Ectodermal cell (in vitro differentiated cells): ENCODE measurements around the gene PCSK5.
"Not testable (repeated sequence)": the region's sequence is repeated elsewhere in the genome, so short reads cannot be mapped to it uniquely, and the experiment has no call there.

Experiments used
- H3K27ac ChIP-seq: 2 replicates; pipeline ENCODE4 v1.7.0; 2013; ENCODE audit warnings: mild to moderate bottlenecking, low read depth, low read length; ENCODE audit not compliant: insufficient read depth, poor library complexity, severe bottlenecking
- H3K27me3 ChIP-seq: 2 replicates; pipeline ENCODE4 v1.7.0; 2013; ENCODE audit warnings: mild to moderate bottlenecking, low read length; ENCODE audit not compliant: insufficient read depth, control insufficient read depth, poor library complexity, severe bottlenecking
- H3K36me3 ChIP-seq: one replicate; pipeline ENCODE4 v1.7.0; 2013; ENCODE audit warnings: low read length; ENCODE audit not compliant: control insufficient read depth, insufficient read depth
- H3K4me1 ChIP-seq: one replicate; pipeline ENCODE4 v1.7.0; 2013; ENCODE audit warnings: low read length; ENCODE audit not compliant: control insufficient read depth, insufficient read depth
- H3K4me3 ChIP-seq: 2 replicates; pipeline ENCODE4 v1.7.0; 2013; ENCODE audit warnings: low read depth, low read length, control low read depth; ENCODE audit not compliant: insufficient read depth
- H3K9me3 ChIP-seq: 2 replicates; pipeline ENCODE4 v1.7.0; 2013; ENCODE audit warnings: mild to moderate bottlenecking, low read length, moderate library complexity; ENCODE audit not compliant: control insufficient read depth
- WGBS, 2 experiments: methylation state at CpG; one replicate each; pipeline ENCODE4 v1.1.7; 2013; ENCODE audit warnings: missing lambda C conversion rate in 2 of 2; 5-methylcytosine and 5-hydroxymethylcytosine counted together

PCSK5 gene

GRCh38 chr9:76077537-76077936, 187.1 kb downstream of the PCSK5 start:
- H3K9me3 ChIP-seq, result peaks cover 2% of the 10 kb centered on the region
- H3K4me3 ChIP-seq, result no peak overlapping the region
- H3K27ac ChIP-seq, result no peak overlapping the region
- H3K36me3 ChIP-seq, result no peaks in the 10 kb centered on the region
- H3K27me3 ChIP-seq, result no peaks in the 10 kb centered on the region
- H3K4me1 ChIP-seq, result no peaks in the 10 kb centered on the region

- H3K9me3 ChIP-seq, H3K36me3 ChIP-seq, H3K27ac ChIP-seq, H3K27me3 ChIP-seq, H3K4me3 ChIP-seq, H3K4me1 ChIP-seq: not testable (repeated sequence)
- WGBS, 2 experiments, result 93 to 96% methylated on average over 2 to 3 of the region's 5 CpGs
Observed at GRCh38 chr9:76081281-76081680, 190.8 kb downstream of the PCSK5 start.

- peaks cover 2% of the 10 kb centered on the region for H3K9me3 ChIP-seq
- no peaks in the 10 kb centered on the region for H3K27me3 ChIP-seq
- no peak overlapping the region for H3K4me3 ChIP-seq
- H3K27ac ChIP-seq, result no peak overlapping the region
- no peaks in the 10 kb centered on the region for H3K36me3 ChIP-seq
- H3K4me1 ChIP-seq, result no peaks in the 10 kb centered on the region
Observed at GRCh38 chr9:76082057-76082456, 191.6 kb downstream of the PCSK5 start.

GRCh38 chr9:76085596-76085995, 195.1 kb downstream of the PCSK5 start:
- Histone ChIP-seq H3K4me1 (no peaks in the 10 kb centered on the region), H3K27ac (no peak overlapping the region), H3K36me3 (no peaks in the 10 kb centered on the region), H3K27me3 (no peaks in the 10 kb centered on the region), H3K9me3 (no peaks in the 10 kb centered on the region), H3K4me3 (no peak overlapping the region)
- WGBS, 2 experiments, result 90 to 94% methylated on average over 2 of the region's 2 CpGs

GRCh38 chr9:76086539-76086938, 196.1 kb downstream of the PCSK5 start:
- Histone ChIP-seq H3K36me3 (no peaks in the 10 kb centered on the region), H3K27ac (no peak overlapping the region), H3K4me1 (no peaks in the 10 kb centered on the region), H3K4me3 (no peak overlapping the region), H3K9me3 (no peaks in the 10 kb centered on the region), H3K27me3 (no peaks in the 10 kb centered on the region)
- 90 to 97% methylated on average over 1 of the region's 1 CpG for WGBS, 2 experiments

- H3K27me3 ChIP-seq, result no peaks in the 10 kb centered on the region
- WGBS, 2 experiments, result 93 to 98% methylated on average over 1 of the region's 1 CpG
- H3K27ac ChIP-seq, result no peak overlapping the region
- no peaks in the 10 kb centered on the region for H3K9me3 ChIP-seq
- H3K4me3 ChIP-seq, result no peak overlapping the region
- no peaks in the 10 kb centered on the region for H3K36me3 ChIP-seq
- H3K4me1 ChIP-seq, result no peaks in the 10 kb centered on the region
Observed at GRCh38 chr9:76087976-76088375, 197.5 kb downstream of the PCSK5 start.

GRCh38 chr9:76090330-76090729, 199.9 kb downstream of the PCSK5 start:
- Histone ChIP-seq H3K4me3 (no peak overlapping the region), H3K27me3 (no peaks in the 10 kb centered on the region), H3K36me3 (no peaks in the 10 kb centered on the region), H3K4me1 (no peaks in the 10 kb centered on the region), H3K27ac (no peak overlapping the region), H3K9me3 (no peaks in the 10 kb centered on the region)
- WGBS, 2 experiments, result 78 to 89% methylated on average over 5 to 6 of the region's 6 CpGs

- no peak overlapping the region for H3K4me3 ChIP-seq
- no peaks in the 10 kb centered on the region for H3K9me3 ChIP-seq
- WGBS, 2 experiments, result 86 to 92% methylated on average over 10 of the region's 10 CpGs
- no peaks in the 10 kb centered on the region for H3K27me3 ChIP-seq
- H3K36me3 ChIP-seq, result no peaks in the 10 kb centered on the region
- H3K4me1 ChIP-seq, result no peaks in the 10 kb centered on the region
- H3K27ac ChIP-seq, result no peak overlapping the region
Observed at GRCh38 chr9:76090909-76091308, 200.4 kb downstream of the PCSK5 start.

GRCh38 chr9:76092572-76092971, 202.1 kb downstream of the PCSK5 start:
- Histone ChIP-seq H3K27ac (no peak overlapping the region), H3K27me3 (no peaks in the 10 kb centered on the region), H3K4me3 (no peak overlapping the region), H3K9me3 (no peaks in the 10 kb centered on the region), H3K4me1 (no peaks in the 10 kb centered on the region), H3K36me3 (no peaks in the 10 kb centered on the region)
- 95 to 97% methylated on average over 3 of the region's 4 CpGs for WGBS, 2 experiments

GRCh38 chr9:76095585-76095984, 205.1 kb downstream of the PCSK5 start:
- Histone ChIP-seq H3K4me3 (no peak overlapping the region), H3K27ac (no peak overlapping the region), H3K36me3 (no peaks in the 10 kb centered on the region), H3K4me1 (no peaks in the 10 kb centered on the region), H3K9me3 (no peaks in the 10 kb centered on the region), H3K27me3 (no peaks in the 10 kb centered on the region)
- 93 to 99% methylated on average over 4 of the region's 4 CpGs for WGBS, 2 experiments

GRCh38 chr9:76099516-76099915, 209.0 kb downstream of the PCSK5 start:
- Histone ChIP-seq H3K4me1 (no peaks in the 10 kb centered on the region), H3K27me3 (no peaks in the 10 kb centered on the region), H3K27ac (no peak overlapping the region), H3K36me3 (no peaks in the 10 kb centered on the region), H3K9me3 (no peaks in the 10 kb centered on the region), H3K4me3 (no peak overlapping the region)
- 89 to 95% methylated on average over 8 of the region's 8 CpGs for WGBS, 2 experiments
